K562 (cell line): ENCODE measurements around the gene RBFOX1. TPM values are rescaled to one million over a fixed set of nuclear protein-coding genes. Genes with fewer than 3 reads are reported as not detected.

ENCODE experiments used
- ATAC-seq: fragments of 200-7000 bp; cut with Tn5 transposase; 3 replicates; pipeline ENCODE4 v1.9.1; 2020; ENCODE audit warnings: moderate library complexity
- BruUV-seq: library from RNA; stranded (reverse); fragments of 400-500 nt; replicated peaks from 2 replicates; lab custom pipeline; 2021; lab: Mats Ljungman, UMichigan
- CTCF ChIA-PET: fragments of 300-600 bp; formaldehyde crosslinking; extraction: SDS; loops from one replicate; lab custom pipeline; 2021; ENCODE audit warnings: low intra/inter-chr PET ratio; lab: Yijun Ruan, JAX
- POLR2A ChIA-PET: fragments of 300-600, 350-650 bp; sonication (Branson Sonifier 250); formaldehyde crosslinking; extraction: SDS; loops from one replicate; lab custom pipeline; 2021; ENCODE audit warnings: antibody characterized with exemption, inconsistent platforms; lab: Yijun Ruan, JAX
- DNase-seq, 4 experiments: peaks; one replicate each; pipeline versions ENCODE4 v3.0.0 to v3.0.0-alpha.2; 2011 to 2018; ENCODE audit warnings: low spot score in 3 of 4, mixed read lengths in 3 of 4; ENCODE audit errors: extremely low read depth in 1 of 4
- FAIRE-seq: peaks from 2 replicates; lab custom pipeline; 2011; peaks lifted over from hg19 to GRCh38; lab: Jason Lieb, UNC
- H2AFZ ChIP-seq: 2 replicates; pipeline ENCODE4 v1.6.0; 2011; ENCODE audit warnings: low read depth, low read length, control low read depth, inconsistent platforms
- H3K27ac ChIP-seq: fragments of 200-600 bp; 3 replicates; pipeline ENCODE4 v1.8.0; 2011; ENCODE audit warnings: low read depth, mild to moderate bottlenecking, control low read depth, inconsistent platforms, low read length, moderate library complexity, mixed read lengths; ENCODE audit errors: extremely low read depth
- H3K27me3 ChIP-seq, 2 experiments: fragments of 300-600 bp in 1 of 2; 2 replicates in 1 of 2; 3 replicates in 1 of 2; pipeline versions ENCODE4 v1.6.0 to v1.8.0; 2011; ENCODE audit warnings: inconsistent platforms in 2 of 2, low read length in 2 of 2, mild to moderate bottlenecking in 1 of 2, mixed read lengths in 1 of 2, moderate library complexity in 1 of 2; ENCODE audit not compliant: control insufficient read depth in 2 of 2, insufficient read depth in 2 of 2
- H3K36me3 ChIP-seq: fragments of 300-600 bp; 3 replicates; pipeline ENCODE4 v1.8.0; 2011; ENCODE audit warnings: mild to moderate bottlenecking, low read length, inconsistent platforms; ENCODE audit not compliant: control insufficient read depth, insufficient read depth
- H3K4me1 ChIP-seq, 2 experiments: fragments of 200-600 bp in 1 of 2; replicated peaks in 1 of 2; 2 replicates in 1 of 2; 3 replicates in 1 of 2; pipeline versions ENCODE4 v1.5.1 to v1.8.0; 2011; ENCODE audit warnings: inconsistent platforms in 2 of 2, low read length in 2 of 2, mild to moderate bottlenecking in 1 of 2, mixed read lengths in 1 of 2, moderate library complexity in 1 of 2; ENCODE audit not compliant: control insufficient read depth in 2 of 2, insufficient read depth in 2 of 2
- H3K4me2 ChIP-seq: 2 replicates; pipeline ENCODE4 v1.6.1; 2011; ENCODE audit warnings: low read length, control low read depth, inconsistent platforms, mixed read lengths; ENCODE audit not compliant: insufficient read depth
- H3K4me3 ChIP-seq: fragments of 200-600 bp; sonication (generic), shearing (Covaris generic); 2 replicates; pipeline ENCODE4 v1.5.1; 2016; ENCODE audit warnings: control low read depth, inconsistent platforms
- H3K79me2 ChIP-seq: fragments of 200-600 bp; 3 replicates; pipeline ENCODE4 v1.8.0; 2011; ENCODE audit warnings: low read length, inconsistent platforms; ENCODE audit not compliant: control insufficient read depth, insufficient read depth
- H3K9ac ChIP-seq, 2 experiments: 2 replicates each; pipeline versions ENCODE4 v1.6.0 to v1.6.1; 2011; ENCODE audit warnings: low read depth in 2 of 2, low read length in 2 of 2, control low read depth in 1 of 2, inconsistent platforms in 1 of 2, mild to moderate bottlenecking in 1 of 2, mixed read lengths in 1 of 2; ENCODE audit not compliant: insufficient read depth in 1 of 2
- H3K9me1 ChIP-seq: one replicate; pipeline ENCODE4 v1.6.0; 2011; ENCODE audit warnings: inconsistent platforms, mild to moderate bottlenecking, low read length, moderate library complexity; ENCODE audit not compliant: control insufficient read depth, insufficient read depth
- H3K9me3 ChIP-seq: replicated peaks from 2 replicates; pipeline ENCODE4 v1.5.1; 2011; ENCODE audit warnings: low read depth, low read length, inconsistent platforms; ENCODE audit not compliant: control insufficient read depth, insufficient read depth
- H4K20me1 ChIP-seq: replicated peaks from 2 replicates; pipeline ENCODE4 v1.6.1; 2011; ENCODE audit warnings: low read length, inconsistent platforms, mixed read lengths; ENCODE audit not compliant: control insufficient read depth, insufficient read depth
- CBFB ChIP-seq: sonication (generic); formaldehyde crosslinking; IDR thresholded peaks from 2 replicates; pipeline ENCODE4 v1.4.0; 2020; ENCODE audit warnings: mild to moderate bottlenecking, missing genetic modification reagents
- GABPA ChIP-seq: fragments of 200-800 bp; sonication (Bioruptor generic); conservative IDR thresholded peaks from 2 replicates; pipeline ENCODE4 v1.6.1; 2016; ENCODE audit warnings: low read depth, missing genetic modification characterization, missing compliant biosample characterization
- HDAC1 ChIP-seq, 2 experiments: fragments of 450-650 bp; IDR thresholded peaks; 2 replicates each; pipeline ENCODE4 v1.6.1; 2016 to 2017; ENCODE audit warnings: inconsistent platforms in 1 of 2, mild to moderate bottlenecking in 1 of 2, moderate library complexity in 1 of 2
- MTA1 ChIP-seq: fragments of 450-650 bp; IDR thresholded peaks from 2 replicates; pipeline ENCODE4 v1.6.1; 2017; ENCODE audit warnings: borderline replicate concordance
- PML ChIP-seq: IDR thresholded peaks from 2 replicates; pipeline ENCODE4 v1.6.1; 2012; ENCODE audit warnings: low read length, inconsistent platforms
- RAD21 ChIP-seq, 2 experiments: fragments of 250-450 bp in 1 of 2; fragments of 450-650 bp in 1 of 2; sonication (Bioruptor Pico) in 1 of 2; formaldehyde crosslinking in 1 of 2; IDR thresholded peaks in 1 of 2; conservative IDR thresholded peaks in 1 of 2; 2 replicates each; pipeline versions ENCODE4 v1.4.0 to v1.8.0; 2020 to 2022; ENCODE audit warnings: mild to moderate bottlenecking in 2 of 2, moderate library complexity in 1 of 2
- RBM17 ChIP-seq: fragments of 200-400 bp; formaldehyde crosslinking; IDR thresholded peaks from 2 replicates; pipeline ENCODE4 v1.6.1; 2017; ENCODE audit warnings: low read depth, mild to moderate bottlenecking, low read length, borderline replicate concordance
- TCFL5 ChIP-seq: fragments of 250-450 bp; sonication (Bioruptor Pico); conservative IDR thresholded peaks from 2 replicates; pipeline ENCODE4 v1.6.1; 2021; ENCODE audit warnings: mild to moderate bottlenecking, moderate library complexity, matching md5 sums
- YY1 ChIP-seq, 3 experiments: IDR thresholded peaks; 2 replicates each; pipeline ENCODE4 v1.6.1; 2011; ENCODE audit warnings: low read length in 2 of 3, mild to moderate bottlenecking in 2 of 3, moderate library complexity in 2 of 3, borderline replicate concordance in 1 of 3, control low read depth in 1 of 3, low read depth in 1 of 3; ENCODE audit not compliant: insufficient read depth in 3 of 3, insufficient replicate concordance in 2 of 3, control insufficient read depth in 1 of 3, insufficient read length in 1 of 3; ENCODE audit errors: extremely low read depth in 1 of 3
- ZNF232 ChIP-seq: sonication (generic); formaldehyde crosslinking; IDR thresholded peaks from 2 replicates; pipeline ENCODE4 v1.8.0; 2022; ENCODE audit warnings: mild to moderate bottlenecking, missing genetic modification reagents
- ZNF239 ChIP-seq: fragments of 250-450 bp; sonication (Bioruptor Pico); IDR thresholded peaks from 2 replicates; pipeline ENCODE4 v1.4.0; 2020; ENCODE audit warnings: mild to moderate bottlenecking
- ZNF280B ChIP-seq: fragments of 250-450 bp; sonication (Bioruptor Pico); IDR thresholded peaks from 2 replicates; pipeline ENCODE4 v1.5.1; 2021; ENCODE audit warnings: mild to moderate bottlenecking
- whole genome bisulfite sequencing: fragments of 100-300 bp; shearing (Covaris generic); methylation state at CpG from one replicate; pipeline ENCODE4 v1.1.6; 2016; ENCODE audit warnings: low coverage, mixed read lengths; ENCODE audit not compliant: insufficient coverage; ENCODE audit errors: missing lambda C conversion rate; 5-methylcytosine and 5-hydroxymethylcytosine counted together
- in situ Hi-C: fragments of 300-500 bp; cut with MboI; formaldehyde crosslinking; loops from 4 replicates; pipeline ENCODE4 v1.15.0; 2018; ENCODE audit warnings: inconsistent platforms, mixed read lengths
- intact Hi-C: fragments of 100-400 bp; cut with micrococcal nuclease; formaldehyde crosslinking; loops from 2 replicates; pipeline ENCODE4 v1.14.2; 2022
- polyA plus RNA-seq, 8 experiments: library from polyadenylated mRNA; depleted of rRNA in 4 of 8; stranded (reverse) in 5 of 8; unstranded in 3 of 8; fragments of >200 nt; fragmentation: Nextera tagmentation in 2 of 8; fragmentation: Illumina TruSeq in 1 of 8; extraction: Ambion mirVana in 2 of 8; extraction: Trizol in 1 of 8; gene quantifications; 2 replicates each; pipeline versions ENCODE4 v1.2.1 to v1.2.3, GENCODE V29; 2011 to 2014; ENCODE audit warnings: inconsistent platforms in 1 of 8, missing spikeins in 1 of 8
- total RNA-seq, 7 experiments: library from RNA; depleted of rRNA in 6 of 7; stranded (reverse); fragments of >200 nt in 6 of 7; fragmentation: Illumina TruSeq in 2 of 7; extraction: Trizol in 2 of 7; gene quantifications; 2 replicates each; pipeline versions ENCODE4 v1.2.1 to v1.2.3, GENCODE V29; 2011 to 2021; ENCODE audit warnings: low replicate concordance in 1 of 7
- TF ChIP-seq, protein P1 (sequence below): sonication (generic); formaldehyde crosslinking; IDR thresholded peaks from 2 replicates; pipeline ENCODE4 v1.8.0; 2022; ENCODE audit warnings: mild to moderate bottlenecking, missing genetic modification reagents

Gene RBFOX1
- total and polyA plus RNA-seq, 9 of the 15 experiments (the other 6 are each of a cell fraction or from before 2014, with no cell fraction given), result 0.03 TPM; not detected in 8

- in situ Hi-C loops (no loop called here), intact Hi-C loops (no loop called here)
- TF ChIP-seq CBFB (CRISPR knock-in tag) (no peak), YY1 (IDR thresholded peaks at IDR 0.05; ENCODE audit: borderline replicate concordance in 1 of 3, control insufficient read depth in 1 of 3, extremely low read depth in 1 of 3, insufficient read depth in 3 of 3, insufficient read length in 1 of 3, insufficient replicate concordance in 2 of 3, low read depth in 1 of 3, low read length in 2 of 3) (no peak)
- no peaks in the 10 kb centered on the region for H4K20me1 ChIP-seq
- no peak overlapping the region for H3K4me2 ChIP-seq
- CTCF ChIA-PET, result no interaction called here
- H3K79me2 ChIP-seq, result no peaks in the 10 kb centered on the region
- no peak overlapping the region for H3K9ac ChIP-seq
- peaks cover 0 to 3% of the 10 kb centered on the region in 2 experiments; a peak in 1 of 5 replicates for H3K4me1 ChIP-seq
- no TSS peak for BruUV-seq
- H3K27me3 ChIP-seq, result peaks cover 2 to 7% of the 10 kb centered on the region in 2 experiments; a peak in 3 of 5 replicates
- POLR2A ChIA-PET, result no interaction called here
- no peak overlapping the region for H3K27ac ChIP-seq
- no peaks in the 10 kb centered on the region for H3K36me3 ChIP-seq
- no peaks in the 10 kb centered on the region for H3K9me1 ChIP-seq
- H2AFZ ChIP-seq, result no peak overlapping the region
- no peaks in the 10 kb centered on the region for H3K9me3 ChIP-seq
- no peak for ATAC-seq
- no peak for FAIRE-seq
- WGBS, result 2% methylated on average over 6 of the region's 6 CpGs
- no peak for DNase-seq
- no peak overlapping the region for H3K4me3 ChIP-seq
These were observed 189.2 kb downstream of the RBFOX1 start for GRCh38 chr16:7521834-7522233.

GRCh38 chr16:7524419-7524818, 191.8 kb downstream of the RBFOX1 start:
- 1% methylated on average over 5 of the region's 5 CpGs for WGBS
- POLR2A ChIA-PET, result no interaction called here
- Histone ChIP-seq H3K36me3 (no peaks in the 10 kb centered on the region), H3K79me2 (no peaks in the 10 kb centered on the region), H3K9me3 (no peaks in the 10 kb centered on the region), H3K27ac (no peak overlapping the region), H2AFZ (no peak overlapping the region), H3K9ac (no peak overlapping the region), H4K20me1 (no peaks in the 10 kb centered on the region), H3K4me1 (no peaks in the 10 kb centered on the region), H3K4me3 (no peak overlapping the region), H3K9me1 (no peaks in the 10 kb centered on the region), H3K4me2 (no peak overlapping the region), H3K27me3 (peaks cover 0 to 2% of the 10 kb centered on the region in 2 experiments; a peak in 1 of 5 replicates)
- FAIRE-seq (no peak), DNase-seq (no peak), ATAC-seq (no peak)
- BruUV-seq, result no TSS peak
- intact Hi-C loops, result no loop called here
- in situ Hi-C loops, result no loop called here
- CTCF ChIA-PET, result no interaction called here
- TF ChIP-seq MTA1 (no peak), ZNF239 (CRISPR knock-in tag) (no peak), TCFL5 (no peak), PML (no peak), ZNF232 (CRISPR knock-in tag) (no peak), HDAC1 (IDR thresholded peaks at IDR 0.05) (no peak), GABPA (tag) (no peak), ZNF280B (CRISPR knock-in tag) (no peak), RBM17 (no peak), RAD21 (CRISPR knock-in tag; conservative IDR thresholded peaks at IDR 0.05 in 1 of 2, IDR thresholded peaks at IDR 0.05 in 1 of 2) (no peak)
- TF ChIP-seq, protein P1, sequence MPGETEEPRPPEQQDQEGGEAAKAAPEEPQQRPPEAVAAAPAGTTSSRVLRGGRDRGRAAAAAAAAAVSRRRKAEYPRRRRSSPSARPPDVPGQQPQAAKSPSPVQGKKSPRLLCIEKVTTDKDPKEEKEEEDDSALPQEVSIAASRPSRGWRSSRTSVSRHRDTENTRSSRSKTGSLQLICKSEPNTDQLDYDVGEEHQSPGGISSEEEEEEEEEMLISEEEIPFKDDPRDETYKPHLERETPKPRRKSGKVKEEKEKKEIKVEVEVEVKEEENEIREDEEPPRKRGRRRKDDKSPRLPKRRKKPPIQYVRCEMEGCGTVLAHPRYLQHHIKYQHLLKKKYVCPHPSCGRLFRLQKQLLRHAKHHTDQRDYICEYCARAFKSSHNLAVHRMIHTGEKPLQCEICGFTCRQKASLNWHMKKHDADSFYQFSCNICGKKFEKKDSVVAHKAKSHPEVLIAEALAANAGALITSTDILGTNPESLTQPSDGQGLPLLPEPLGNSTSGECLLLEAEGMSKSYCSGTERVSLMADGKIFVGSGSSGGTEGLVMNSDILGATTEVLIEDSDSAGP, result no peak
